Ascending aorta (tissue), 2 donors: Measurements from ENCODE around the gene LARP4. TPM values are rescaled to one million over a fixed set of nuclear protein-coding genes. Genes with fewer than 3 reads are reported as not detected.

Source experiments
- DNase-seq, 2 donors: peaks; one replicate each; pipeline ENCODE4 v3.0.0-alpha.2; 2019; ENCODE audit warnings: low spot score in 2 of 2
- H3K27ac ChIP-seq, 2 donors: fragments of 200-600 bp; sonication (generic); one replicate each; pipeline ENCODE4 v1.5.1; 2016 to 2017; ENCODE audit warnings: mild to moderate bottlenecking in 1 of 2
- H3K27me3 ChIP-seq: fragments of 200-600 bp; sonication (generic); one replicate; pipeline ENCODE4 v1.5.1; 2017
- H3K36me3 ChIP-seq, 2 donors: fragments of 200-600 bp; sonication (generic); one replicate each; pipeline ENCODE4 v1.5.1; 2016
- H3K4me1 ChIP-seq, 2 donors: fragments of 200-600 bp; sonication (generic); one replicate each; pipeline ENCODE4 v1.5.1; 2016 to 2017; ENCODE audit warnings: mild to moderate bottlenecking in 1 of 2
- H3K4me3 ChIP-seq, 2 donors: fragments of 200-600 bp; sonication (generic); one replicate each; pipeline ENCODE4 v1.5.1; 2016 to 2017; ENCODE audit warnings: mild to moderate bottlenecking in 1 of 2
- H3K9me3 ChIP-seq, 2 donors: fragments of 200-600 bp; sonication (generic); one replicate each; pipeline ENCODE4 v1.5.1; 2016
- CTCF ChIP-seq, 3 experiments: fragments of 200-600 bp in 2 of 3; fragments of 450-650 bp in 1 of 3; sonication (generic) in 2 of 3; IDR thresholded peaks; one replicate each; pipeline ENCODE4 v1.5.1; 2016 to 2019; ENCODE audit warnings: antibody characterized with exemption in 3 of 3, mild to moderate bottlenecking in 1 of 3, moderate library complexity in 1 of 3
- intact Hi-C: fragments of 100-400 bp; cut with DNase I; formaldehyde crosslinking; loops from one replicate; pipeline ENCODE4 v1.15.1; 2023
- total RNA-seq: library from RNA; depleted of rRNA; stranded (reverse); fragments of >200 nt; gene quantifications from one replicate; pipeline ENCODE4 v1.1.0, GENCODE V29; 2016

Gene LARP4
- total RNA-seq, 1 donor from 2014 or later = 45.7 TPM

- H3K4me1 ChIP-seq = peaks cover 2 to 22% of the 10 kb centered on the region in 2 donors
- no peak for TF ChIP-seq CTCF (IDR thresholded peaks at IDR 0.05)
- H3K4me3 ChIP-seq = peak overlapping the region; percentile 54 to 85
- no peaks in the 10 kb centered on the region for H3K36me3 ChIP-seq
- peak overlapping the region; percentile 86 to 92 for H3K27ac ChIP-seq
- H3K27me3 ChIP-seq = no peaks in the 10 kb centered on the region
- intact Hi-C loops = loop anchor here (1.0 to 10.0 kb wide), 2 partner anchors 481 to 519 kb away; partner anchors contain the start of genes RACGAP1 and SLC11A2
- peak in 1 of 2 donors; percentile 21 for DNase-seq
- H3K9me3 ChIP-seq = no peaks in the 10 kb centered on the region
Measured at GRCh38 chr12:50505675-50506530, 105.2 kb downstream of the LARP4 start.

GRCh38 chr12:50506753-50507473 is 106.2 kb downstream of the LARP4 start:
- Histone ChIP-seq H3K4me1 (peaks cover 2 to 22% of the 10 kb centered on the region in 2 donors), H3K27ac (no peak overlapping the region), H3K4me3 (peak overlapping the region; percentile 54 to 85)

GRCh38 chr12:50507474-50507838 is 106.8 kb downstream of the LARP4 start:
- TF ChIP-seq CTCF (IDR thresholded peaks at IDR 0.05) = no peak
- intact Hi-C loops = loop anchor here (10.0 kb wide), 1 partner anchor 517 kb away; the partner anchor contains the start of gene SLC11A2
- H3K4me3 ChIP-seq = no peak overlapping the region
- H3K27ac ChIP-seq = no peak overlapping the region
- no peaks in the 10 kb centered on the region for H3K27me3 ChIP-seq
- no peaks in the 10 kb centered on the region for H3K36me3 ChIP-seq
- peaks cover 2 to 22% of the 10 kb centered on the region in 2 donors for H3K4me1 ChIP-seq
- DNase-seq = no peak
- no peaks in the 10 kb centered on the region for H3K9me3 ChIP-seq

More at GRCh38 chr12:50506753-50507473, 106.2 kb downstream of the LARP4 start:
- TF ChIP-seq CTCF (IDR thresholded peaks at IDR 0.05) = no peak
- DNase-seq = no peak
- no peaks in the 10 kb centered on the region for H3K27me3 ChIP-seq
- H3K9me3 ChIP-seq = no peaks in the 10 kb centered on the region
- intact Hi-C loops = loop anchor here (10.0 kb wide), 1 partner anchor 518 kb away; the partner anchor contains the start of gene SLC11A2
- H3K36me3 ChIP-seq = no peaks in the 10 kb centered on the region

GRCh38 chr12:50507930-50508329 is 107.2 kb downstream of the LARP4 start:
- Histone ChIP-seq H3K4me1 (peaks cover 2 to 22% of the 10 kb centered on the region in 2 donors), H3K36me3 (no peaks in the 10 kb centered on the region), H3K27ac (no peak overlapping the region), H3K9me3 (no peaks in the 10 kb centered on the region), H3K27me3 (no peaks in the 10 kb centered on the region), H3K4me3 (no peak overlapping the region)
- DNase-seq = no peak
- intact Hi-C loops = loop anchor here (10.0 kb wide), 1 partner anchor 517 kb away; the partner anchor contains the start of gene SLC11A2
- TF ChIP-seq CTCF (IDR thresholded peaks at IDR 0.05) = no peak

- H3K27ac ChIP-seq = no peak overlapping the region
- H3K4me1 ChIP-seq = peaks cover 2 to 22% of the 10 kb centered on the region in 2 donors
- intact Hi-C loops = loop anchor here (10.0 kb wide), 1 partner anchor 516 kb away; the partner anchor contains the start of gene SLC11A2
- no peaks in the 10 kb centered on the region for H3K36me3 ChIP-seq
- H3K4me3 ChIP-seq = no peak overlapping the region
- H3K9me3 ChIP-seq = no peaks in the 10 kb centered on the region
- DNase-seq = no peak
- H3K27me3 ChIP-seq = no peaks in the 10 kb centered on the region
- no peak for TF ChIP-seq CTCF (IDR thresholded peaks at IDR 0.05)
Measured at GRCh38 chr12:50508414-50508813, 107.7 kb downstream of the LARP4 start.
